Measurements from ENCODE around the gene PDE4D. TPM values are rescaled to one million over a fixed set of nuclear protein-coding genes. Genes with fewer than 3 reads are reported as not detected.

PDE4D gene
- total and polyA plus RNA-seq, 4 donors: 12.8 to 167 (median 44.5) TPM

GRCh38 chr5:59487772-59488729, 405.5 kb downstream of the PDE4D start:
- TF ChIP-seq, protein P1, sequence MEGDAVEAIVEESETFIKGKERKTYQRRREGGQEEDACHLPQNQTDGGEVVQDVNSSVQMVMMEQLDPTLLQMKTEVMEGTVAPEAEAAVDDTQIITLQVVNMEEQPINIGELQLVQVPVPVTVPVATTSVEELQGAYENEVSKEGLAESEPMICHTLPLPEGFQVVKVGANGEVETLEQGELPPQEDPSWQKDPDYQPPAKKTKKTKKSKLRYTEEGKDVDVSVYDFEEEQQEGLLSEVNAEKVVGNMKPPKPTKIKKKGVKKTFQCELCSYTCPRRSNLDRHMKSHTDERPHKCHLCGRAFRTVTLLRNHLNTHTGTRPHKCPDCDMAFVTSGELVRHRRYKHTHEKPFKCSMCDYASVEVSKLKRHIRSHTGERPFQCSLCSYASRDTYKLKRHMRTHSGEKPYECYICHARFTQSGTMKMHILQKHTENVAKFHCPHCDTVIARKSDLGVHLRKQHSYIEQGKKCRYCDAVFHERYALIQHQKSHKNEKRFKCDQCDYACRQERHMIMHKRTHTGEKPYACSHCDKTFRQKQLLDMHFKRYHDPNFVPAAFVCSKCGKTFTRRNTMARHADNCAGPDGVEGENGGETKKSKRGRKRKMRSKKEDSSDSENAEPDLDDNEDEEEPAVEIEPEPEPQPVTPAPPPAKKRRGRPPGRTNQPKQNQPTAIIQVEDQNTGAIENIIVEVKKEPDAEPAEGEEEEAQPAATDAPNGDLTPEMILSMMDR (IDR thresholded peaks at IDR 0.05; ENCODE audit: control extremely low read depth, extremely low read depth): no peak
- H3K9me3 ChIP-seq (ENCODE audit: control insufficient read depth in 4 of 4, insufficient read depth in 3 of 4, low read length in 3 of 4): no peaks in the 10 kb centered on the region
- no peak for ATAC-seq (ENCODE audit: insufficient read depth, low FRiP score)
- H3K36me3 ChIP-seq (ENCODE audit: control insufficient read depth in 4 of 4, insufficient read depth in 4 of 4, low read length in 4 of 4): no peaks in the 10 kb centered on the region
- H3K9ac ChIP-seq (ENCODE audit: insufficient read depth in 1 of 2, low read length in 2 of 2): no peak overlapping the region
- H3K4me1 ChIP-seq (ENCODE audit: control insufficient read depth in 5 of 5, insufficient read depth in 5 of 5, low read length in 5 of 5): peaks cover 0 to 27% (median 7%) of the 10 kb centered on the region in 5 donors
- peak in 2 of 3 donors; percentile 67 to 74 for DNase-seq
- no peak overlapping the region for H3K27ac ChIP-seq (ENCODE audit: low read depth in 1 of 2, low read length in 1 of 2)
- no peak overlapping the region for H3K4me3 ChIP-seq
- no peaks in the 10 kb centered on the region for H3K27me3 ChIP-seq (ENCODE audit: control insufficient read depth in 3 of 3, insufficient read depth in 3 of 3, low read length in 2 of 3)
- 63 to 74% methylated on average over 7 of the region's 7 CpGs for WGBS, 2 donors

DNA sequence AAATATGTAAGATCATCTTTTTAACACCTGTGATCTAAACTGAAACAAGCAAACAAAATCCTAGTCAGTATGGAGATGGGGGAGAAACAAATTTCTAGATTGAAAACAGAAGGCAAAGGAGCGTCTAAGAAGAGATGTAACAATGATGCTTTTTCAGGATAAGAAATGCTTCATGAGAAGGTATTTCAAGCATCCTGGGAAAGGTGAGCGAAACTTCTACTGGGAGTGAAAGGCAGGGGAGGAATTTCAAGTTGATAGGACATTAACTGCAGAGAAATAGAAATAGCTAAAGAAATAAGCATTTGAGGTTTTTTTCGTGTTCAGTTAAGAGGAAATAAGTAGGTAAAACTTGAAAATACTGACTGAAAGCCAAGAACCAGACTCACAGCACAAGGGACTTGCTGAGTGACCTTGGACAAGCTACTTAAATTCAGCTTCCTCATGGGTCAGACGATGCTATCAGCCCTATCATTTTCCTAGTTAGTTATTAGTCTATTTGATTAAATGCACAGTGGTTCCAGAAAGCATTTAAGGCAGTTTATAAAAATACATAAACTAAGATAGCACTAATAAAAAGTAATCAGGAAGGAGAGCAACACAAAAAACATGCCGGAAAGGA, 406.3 kb downstream of the PDE4D start:
- peaks cover 0 to 27% (median 7%) of the 10 kb centered on the region in 5 donors for H3K4me1 ChIP-seq (ENCODE audit: control insufficient read depth in 5 of 5, insufficient read depth in 5 of 5, low read length in 5 of 5)
- no peaks in the 10 kb centered on the region for H3K9me3 ChIP-seq (ENCODE audit: control insufficient read depth in 4 of 4, insufficient read depth in 3 of 4, low read length in 3 of 4)
- no peak overlapping the region for H3K27ac ChIP-seq (ENCODE audit: low read depth in 1 of 2, low read length in 1 of 2)
- DNase-seq (peak in 2 of 3 donors; percentile 32 to 45), ATAC-seq (ENCODE audit: insufficient read depth, low FRiP score) (no peak)
- no peaks in the 10 kb centered on the region for H3K27me3 ChIP-seq (ENCODE audit: control insufficient read depth in 3 of 3, insufficient read depth in 3 of 3, low read length in 2 of 3)
- no peak overlapping the region for H3K4me3 ChIP-seq
- WGBS, 2 donors: 71 to 80% methylated on average over 5 of the region's 5 CpGs
- no peaks in the 10 kb centered on the region for H3K36me3 ChIP-seq (ENCODE audit: control insufficient read depth in 4 of 4, insufficient read depth in 4 of 4, low read length in 4 of 4)
- TF ChIP-seq, protein P1 (IDR thresholded peaks at IDR 0.05; ENCODE audit: control extremely low read depth, extremely low read depth): no peak
- H3K9ac ChIP-seq (ENCODE audit: insufficient read depth in 1 of 2, low read length in 2 of 2): no peak overlapping the region

GRCh38 chr5:59486508-59486907, 407.0 kb downstream of the PDE4D start:
- 94 to 98% methylated on average over 2 of the region's 2 CpGs for WGBS, 2 donors

More at GRCh38 chr5:59486508-59486907, 407.0 kb downstream of the PDE4D start:
- Histone ChIP-seq H3K27me3 (ENCODE audit: control insufficient read depth in 3 of 3, insufficient read depth in 3 of 3, low read length in 2 of 3) (no peaks in the 10 kb centered on the region), H3K27ac (ENCODE audit: low read depth in 1 of 2, low read length in 1 of 2) (no peak overlapping the region), H3K36me3 (ENCODE audit: control insufficient read depth in 4 of 4, insufficient read depth in 4 of 4, low read length in 4 of 4) (no peaks in the 10 kb centered on the region), H3K4me3 (no peak overlapping the region), H3K4me1 (ENCODE audit: control insufficient read depth in 5 of 5, insufficient read depth in 5 of 5, low read length in 5 of 5) (peaks cover 0 to 27% (median 7%) of the 10 kb centered on the region in 5 donors), H3K9ac (ENCODE audit: insufficient read depth in 1 of 2, low read length in 2 of 2) (no peak overlapping the region), H3K9me3 (ENCODE audit: control insufficient read depth in 4 of 4, insufficient read depth in 3 of 4, low read length in 3 of 4) (no peaks in the 10 kb centered on the region)
- ATAC-seq (ENCODE audit: insufficient read depth, low FRiP score): no peak
- TF ChIP-seq, protein P1 (IDR thresholded peaks at IDR 0.05; ENCODE audit: control extremely low read depth, extremely low read depth): no peak
- DNase-seq: no peak

Measured in lung (tissue), 12 donors.